ENCODE measurements around the gene FBXO45.

The FBXO45 gene

DNA sequence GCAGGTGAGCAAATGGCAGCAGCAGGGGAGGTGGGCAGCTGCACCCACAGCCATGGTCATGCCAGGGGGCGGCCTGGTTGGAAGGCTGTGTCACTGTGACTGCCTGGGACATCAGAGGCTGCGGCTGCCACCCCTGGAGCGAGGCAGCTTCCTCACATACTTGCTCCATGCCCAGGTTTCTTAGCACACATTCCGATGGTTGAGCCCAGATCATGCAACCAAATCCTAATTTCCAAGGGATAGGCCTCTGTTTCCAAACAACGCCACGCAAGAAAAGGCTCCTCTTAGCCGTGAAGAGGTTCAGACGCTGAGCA lies 59.4 kb downstream of the FBXO45 start:
- Histone ChIP-seq H2AFZ (no peak overlapping the region), H3K9ac (no peak overlapping the region), H3K4me3 (ENCODE audit: low read depth, low read length) (no peak overlapping the region), H3K27ac (no peak overlapping the region), H3K79me2 (no peaks in the 10 kb centered on the region), H3K4me2 (ENCODE audit: low read length) (no peak overlapping the region), H3K4me1 (peaks cover 4% of the 10 kb centered on the region), H3K9me3 (ENCODE audit: control insufficient read depth, low read length) (no peaks in the 10 kb centered on the region), H3K36me3 (ENCODE audit: control insufficient read depth, insufficient read depth, low read length) (no peaks in the 10 kb centered on the region), H3K27me3 (ENCODE audit: control insufficient read depth, insufficient read depth, low read length) (no peaks in the 10 kb centered on the region)
- TF ChIP-seq, protein P1, sequence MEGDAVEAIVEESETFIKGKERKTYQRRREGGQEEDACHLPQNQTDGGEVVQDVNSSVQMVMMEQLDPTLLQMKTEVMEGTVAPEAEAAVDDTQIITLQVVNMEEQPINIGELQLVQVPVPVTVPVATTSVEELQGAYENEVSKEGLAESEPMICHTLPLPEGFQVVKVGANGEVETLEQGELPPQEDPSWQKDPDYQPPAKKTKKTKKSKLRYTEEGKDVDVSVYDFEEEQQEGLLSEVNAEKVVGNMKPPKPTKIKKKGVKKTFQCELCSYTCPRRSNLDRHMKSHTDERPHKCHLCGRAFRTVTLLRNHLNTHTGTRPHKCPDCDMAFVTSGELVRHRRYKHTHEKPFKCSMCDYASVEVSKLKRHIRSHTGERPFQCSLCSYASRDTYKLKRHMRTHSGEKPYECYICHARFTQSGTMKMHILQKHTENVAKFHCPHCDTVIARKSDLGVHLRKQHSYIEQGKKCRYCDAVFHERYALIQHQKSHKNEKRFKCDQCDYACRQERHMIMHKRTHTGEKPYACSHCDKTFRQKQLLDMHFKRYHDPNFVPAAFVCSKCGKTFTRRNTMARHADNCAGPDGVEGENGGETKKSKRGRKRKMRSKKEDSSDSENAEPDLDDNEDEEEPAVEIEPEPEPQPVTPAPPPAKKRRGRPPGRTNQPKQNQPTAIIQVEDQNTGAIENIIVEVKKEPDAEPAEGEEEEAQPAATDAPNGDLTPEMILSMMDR (IDR thresholded peaks at IDR 0.05), result no peak

DNA sequence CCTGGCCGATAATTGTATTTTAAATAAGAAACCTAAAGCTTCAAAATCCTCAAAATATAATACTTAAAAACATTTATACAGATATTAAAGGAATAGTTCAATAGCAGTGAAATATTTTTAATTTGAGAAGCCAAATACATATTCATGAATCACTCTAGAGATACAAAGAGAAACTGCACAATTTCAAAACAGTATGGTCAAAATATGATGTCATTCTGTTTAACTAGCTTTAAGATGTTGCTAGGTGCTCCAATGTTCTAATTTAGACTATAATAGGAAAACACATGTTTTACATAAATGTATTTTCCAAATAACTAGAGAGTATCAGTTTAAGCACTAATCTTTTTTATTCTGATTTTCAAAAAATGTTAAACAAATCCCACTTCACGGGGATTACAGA lies 60.8 kb downstream of the FBXO45 start:
- Histone ChIP-seq H2AFZ (no peak overlapping the region), H3K79me2 (no peaks in the 10 kb centered on the region), H3K27me3 (ENCODE audit: control insufficient read depth, insufficient read depth, low read length) (no peaks in the 10 kb centered on the region), H3K9me3 (ENCODE audit: control insufficient read depth, low read length) (no peaks in the 10 kb centered on the region), H3K9ac (no peak overlapping the region), H3K4me2 (ENCODE audit: low read length) (no peak overlapping the region), H3K27ac (no peak overlapping the region), H3K4me3 (ENCODE audit: low read depth, low read length) (no peak overlapping the region), H3K4me1 (peaks cover 4% of the 10 kb centered on the region), H3K36me3 (ENCODE audit: control insufficient read depth, insufficient read depth, low read length) (no peaks in the 10 kb centered on the region)
- TF ChIP-seq, protein P1 (IDR thresholded peaks at IDR 0.05), result no peak

DNA sequence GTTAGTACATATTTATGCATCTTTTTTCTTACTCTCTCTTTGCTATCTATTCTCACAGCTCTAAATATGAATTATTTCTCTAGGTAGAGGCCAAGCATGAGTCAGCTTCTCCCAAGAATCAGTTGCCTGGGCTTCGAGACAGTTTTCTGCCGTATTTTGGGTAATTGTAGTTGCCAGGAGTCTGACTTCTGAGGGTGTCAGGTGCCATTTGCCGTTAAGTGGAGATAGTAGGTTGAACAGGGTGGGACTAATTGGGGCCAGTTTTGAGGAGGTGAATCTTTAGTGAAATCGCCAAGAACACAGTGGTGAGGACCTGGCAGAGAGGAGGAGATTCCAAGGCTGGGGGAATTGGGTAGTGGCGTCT lies 63.2 kb downstream of the FBXO45 start:
- H2AFZ ChIP-seq, result peak overlapping the region; percentile 95
- TF ChIP-seq, protein P1 (IDR thresholded peaks at IDR 0.05), result no peak
- H3K9ac ChIP-seq, result no peak overlapping the region
- H3K79me2 ChIP-seq, result no peaks in the 10 kb centered on the region
- H3K4me2 ChIP-seq (ENCODE audit: low read length), result peak overlapping the region; percentile 96
- H3K4me3 ChIP-seq (ENCODE audit: low read depth, low read length), result peak overlapping the region; percentile 78
- H3K4me1 ChIP-seq, result peaks cover 4% of the 10 kb centered on the region
- H3K27ac ChIP-seq, result peak overlapping the region; percentile 90
- no peaks in the 10 kb centered on the region for H3K36me3 ChIP-seq (ENCODE audit: control insufficient read depth, insufficient read depth, low read length)
- H3K27me3 ChIP-seq (ENCODE audit: control insufficient read depth, insufficient read depth, low read length), result no peaks in the 10 kb centered on the region
- H3K9me3 ChIP-seq (ENCODE audit: control insufficient read depth, low read length), result no peaks in the 10 kb centered on the region

DNA sequence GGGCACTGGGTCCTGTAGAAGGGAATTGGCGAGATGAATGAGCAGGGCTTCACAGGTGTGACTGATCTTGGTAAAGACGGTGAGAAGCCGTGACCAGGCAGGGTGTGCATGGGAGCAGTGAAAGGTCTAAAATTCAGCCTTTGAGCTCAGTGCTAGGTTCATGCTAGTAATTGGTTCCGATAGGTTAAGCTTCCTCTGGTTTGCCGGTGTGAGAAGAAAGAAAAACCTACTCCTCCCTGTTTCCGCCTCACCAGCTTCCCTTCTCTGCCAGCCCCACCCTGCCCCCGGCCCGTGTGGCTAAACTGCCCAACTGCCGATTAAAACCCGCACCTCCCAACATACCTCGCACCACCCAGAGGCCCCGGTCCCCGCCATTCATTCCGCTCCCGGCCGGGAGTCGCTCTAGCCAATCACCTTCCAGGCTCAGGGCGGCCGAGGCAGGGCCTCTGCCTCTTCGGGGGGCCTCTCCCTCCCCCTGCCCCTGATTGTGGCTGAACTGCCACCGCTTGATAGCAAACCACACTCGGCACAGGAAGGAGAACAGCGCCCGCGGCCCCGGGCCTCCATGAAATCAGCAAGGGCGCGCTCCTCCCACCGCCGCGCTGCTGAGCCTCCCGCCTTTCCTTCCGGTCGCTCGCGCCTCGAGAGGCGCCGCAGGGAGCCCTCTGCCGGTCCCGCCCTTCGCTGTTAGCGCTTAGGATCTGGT lies 63.7 kb downstream of the FBXO45 start:
- Histone ChIP-seq H3K4me3 (ENCODE audit: low read depth, low read length) (peak overlapping the region; percentile 78), H3K27ac (peak overlapping the region; percentile 90)

More for the DNA sequence above, 63.7 kb downstream of the FBXO45 start:
- Histone ChIP-seq H3K4me1 (peaks cover 4% of the 10 kb centered on the region), H3K79me2 (no peaks in the 10 kb centered on the region), H3K4me2 (ENCODE audit: low read length) (peak overlapping the region; percentile 96), H3K9me3 (ENCODE audit: control insufficient read depth, low read length) (no peaks in the 10 kb centered on the region), H3K27me3 (ENCODE audit: control insufficient read depth, insufficient read depth, low read length) (no peaks in the 10 kb centered on the region), H3K36me3 (ENCODE audit: control insufficient read depth, insufficient read depth, low read length) (no peaks in the 10 kb centered on the region), H3K9ac (peak overlapping the region; percentile 14), H2AFZ (peak overlapping the region; percentile 95)
- TF ChIP-seq, protein P1 (IDR thresholded peaks at IDR 0.05), result no peak
